Neural progenitor cell (in vitro differentiated cells): Measurements from ENCODE around the gene NR2C2AP. TPM values are rescaled to one million over a fixed set of nuclear protein-coding genes. Genes with fewer than 3 reads are reported as not detected.

Experiments used
- DNase-seq: peaks from one replicate; pipeline ENCODE4 v3.0.0-alpha.2; 2016; ENCODE audit warnings: low spot score
- H2AFZ ChIP-seq: fragments of 200-600 bp; sonication (generic); replicated peaks from 2 replicates; pipeline ENCODE4 v1.6.1; 2016; ENCODE audit warnings: antibody characterized with exemption
- H3F3A ChIP-seq: fragments of 200-600 bp; sonication (generic); 2 replicates; pipeline ENCODE4 v1.6.1; 2016; ENCODE audit warnings: antibody characterized with exemption, low read depth
- H3K27ac ChIP-seq: fragments of 200-600 bp; sonication (generic); 2 replicates; pipeline ENCODE4 v1.5.1; 2016; ENCODE audit warnings: mild to moderate bottlenecking
- H3K27me3 ChIP-seq: fragments of 200-600 bp; sonication (generic); 2 replicates; pipeline ENCODE4 v1.6.1; 2016; ENCODE audit warnings: mild to moderate bottlenecking, moderate library complexity
- H3K36me3 ChIP-seq: fragments of 200-600 bp; sonication (generic); 2 replicates; pipeline ENCODE4 v1.5.1; 2016
- H3K4me1 ChIP-seq: fragments of 200-600 bp; sonication (generic); 2 replicates; pipeline ENCODE4 v1.6.1; 2016; ENCODE audit warnings: mixed run types
- H3K4me2 ChIP-seq: fragments of 200-600 bp; sonication (generic); 2 replicates; pipeline ENCODE4 v1.6.1; 2016
- H3K4me3 ChIP-seq: fragments of 200-600 bp; sonication (generic); 2 replicates; pipeline ENCODE4 v1.5.1; 2016
- H3K79me2 ChIP-seq: fragments of 200-600 bp; sonication (generic); 2 replicates; pipeline ENCODE4 v1.6.1; 2016; ENCODE audit warnings: low read depth
- H3K9ac ChIP-seq: fragments of 200-600 bp; sonication (generic); 2 replicates; pipeline ENCODE4 v1.6.1; 2016
- H3K9me3 ChIP-seq: fragments of 200-600 bp; sonication (generic); 2 replicates; pipeline ENCODE4 v1.5.1; 2016; ENCODE audit warnings: low read depth
- H4K20me1 ChIP-seq: fragments of 200-600 bp; sonication (generic); 2 replicates; pipeline ENCODE4 v1.6.1; 2016; ENCODE audit warnings: low read depth
- H3K27ac Mint-ChIP-seq: 3 replicates; pipeline ENCODE4 v1.8.0; 2021; ENCODE audit warnings: mixed read lengths
- H3K27me3 Mint-ChIP-seq: 2 replicates; pipeline ENCODE4 v1.8.0; 2022; ENCODE audit warnings: low read depth, mild to moderate bottlenecking, inconsistent platforms, moderate library complexity, mixed read lengths; ENCODE audit not compliant: insufficient read depth
- H3K36me3 Mint-ChIP-seq: 3 replicates; pipeline ENCODE4 v1.8.0; 2021; ENCODE audit warnings: mixed read lengths
- H3K4me1 Mint-ChIP-seq: 3 replicates; pipeline ENCODE4 v1.8.0; 2021; ENCODE audit warnings: mixed read lengths
- H3K4me3 Mint-ChIP-seq: 3 replicates; pipeline ENCODE4 v1.8.0; 2021; ENCODE audit warnings: mild to moderate bottlenecking, moderate library complexity, mixed read lengths
- H3K9me3 Mint-ChIP-seq: 3 replicates; pipeline ENCODE4 v1.8.0; 2020; ENCODE audit warnings: mixed read lengths
- EZH2 ChIP-seq: fragments of 200-600 bp; sonication (generic); IDR thresholded peaks from 2 replicates; pipeline ENCODE4 v1.6.1; 2017; ENCODE audit warnings: antibody characterized with exemption, mild to moderate bottlenecking, moderate library complexity
- EZH2phosphoT487 ChIP-seq: fragments of 200-600 bp; sonication (generic); IDR thresholded peaks from 2 replicates; pipeline ENCODE4 v1.6.1; 2017; ENCODE audit warnings: antibody characterized with exemption
- total RNA-seq: library from RNA; depleted of rRNA; stranded (reverse); fragments of >200 nt; gene quantifications from 2 replicates; pipeline ENCODE4 v1.2.3, GENCODE V29; 2015; ENCODE audit warnings: low replicate concordance
- TF ChIP-seq, protein P1 (sequence below): fragments of 200-600 bp; sonication (generic); IDR thresholded peaks from 2 replicates; pipeline ENCODE4 v1.5.1; 2017; ENCODE audit warnings: antibody characterized with exemption, mild to moderate bottlenecking

The NR2C2AP gene
- total RNA-seq, 1 donor from 2014 or later: 7.6 TPM

DNA sequence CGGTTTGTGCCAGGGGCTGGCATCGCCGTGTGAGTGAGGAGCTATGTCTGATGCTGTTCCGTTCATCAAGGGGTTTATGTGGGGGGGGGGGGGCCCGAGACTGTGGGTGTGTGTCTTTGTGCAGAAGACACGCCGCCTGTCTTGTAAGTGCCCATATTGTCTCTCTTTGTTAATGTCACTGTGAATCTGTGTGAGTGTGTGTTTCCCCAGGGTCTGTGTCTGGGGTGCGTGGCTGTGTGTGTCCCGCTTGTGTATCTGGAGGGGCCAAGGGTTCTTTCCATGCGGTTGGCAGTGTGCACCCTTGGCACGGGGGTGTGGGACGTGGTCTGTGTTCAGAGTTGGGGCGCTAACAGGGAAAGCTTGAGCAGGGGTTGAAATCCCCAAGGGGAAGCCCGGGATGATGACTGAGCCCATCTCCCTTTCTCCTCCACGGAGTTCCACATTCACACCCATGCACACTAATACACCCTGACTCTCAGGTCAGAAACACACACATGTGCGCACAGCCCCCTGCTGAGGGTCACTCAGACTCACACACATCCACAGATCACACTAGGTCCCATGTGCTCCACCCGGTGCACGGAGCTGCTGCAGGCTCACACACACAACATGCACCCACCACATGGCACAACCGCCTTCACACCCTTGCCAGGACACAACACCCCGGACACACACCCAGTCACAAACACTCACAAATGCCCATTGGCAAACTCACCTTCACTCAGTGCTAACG, 10.4 kb upstream of the NR2C2AP start:
- H3K4me3 Mint-ChIP-seq: peak overlapping the region; percentile 61
- Histone ChIP-seq H3K27me3 (peaks cover 63% of the 10 kb centered on the region), H3K4me2 (peak overlapping the region; percentile 79)

DNA sequence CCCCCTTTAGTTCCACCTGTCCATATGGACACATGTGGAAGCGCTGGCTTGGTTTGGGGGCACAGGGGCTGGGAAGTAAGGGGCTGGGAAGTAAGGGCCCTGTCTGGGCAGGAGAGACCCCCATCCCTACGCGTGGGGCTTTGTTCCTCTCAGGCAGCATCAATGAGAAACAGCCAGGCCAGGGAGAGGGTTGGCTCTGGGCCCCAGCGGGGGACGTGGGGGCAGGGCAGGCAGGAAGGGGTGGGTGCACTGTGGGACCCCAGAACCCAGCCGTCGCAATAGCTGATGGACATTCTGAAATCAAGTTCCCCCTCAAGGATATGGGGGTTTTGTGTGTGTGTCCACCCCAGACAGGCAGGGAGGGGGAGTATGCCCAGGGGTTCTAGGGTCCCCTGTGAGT, 9.7 kb upstream of the NR2C2AP start:
- Histone ChIP-seq H3K4me3 (peak overlapping the region; percentile 62), H3K36me3 (no peaks in the 10 kb centered on the region), H3K9ac (no peak overlapping the region), H3F3A (peaks cover 6% of the 10 kb centered on the region), H3K9me3 (no peaks in the 10 kb centered on the region), H4K20me1 (peaks cover 31% of the 10 kb centered on the region), H3K27ac (no peak overlapping the region), H3K79me2 (no peaks in the 10 kb centered on the region), H2AFZ (no peak overlapping the region), H3K27me3 (peaks cover 70% of the 10 kb centered on the region), H3K4me1 (no peaks in the 10 kb centered on the region), H3K4me2 (peak overlapping the region; percentile 79)
- peaks cover 39% of the 10 kb centered on the region for H3K27me3 Mint-ChIP-seq
- no peak for TF ChIP-seq EZH2phosphoT487
- peaks cover 18% of the 10 kb centered on the region for H3K4me1 Mint-ChIP-seq
- no peak for DNase-seq
- H3K4me3 Mint-ChIP-seq: peak overlapping the region; percentile 61
- no peaks in the 10 kb centered on the region for H3K36me3 Mint-ChIP-seq
- H3K27ac Mint-ChIP-seq: no peak overlapping the region
- no peaks in the 10 kb centered on the region for H3K9me3 Mint-ChIP-seq

More for the DNA sequence above, 10.4 kb upstream of the NR2C2AP start:
- TF ChIP-seq, protein P1, sequence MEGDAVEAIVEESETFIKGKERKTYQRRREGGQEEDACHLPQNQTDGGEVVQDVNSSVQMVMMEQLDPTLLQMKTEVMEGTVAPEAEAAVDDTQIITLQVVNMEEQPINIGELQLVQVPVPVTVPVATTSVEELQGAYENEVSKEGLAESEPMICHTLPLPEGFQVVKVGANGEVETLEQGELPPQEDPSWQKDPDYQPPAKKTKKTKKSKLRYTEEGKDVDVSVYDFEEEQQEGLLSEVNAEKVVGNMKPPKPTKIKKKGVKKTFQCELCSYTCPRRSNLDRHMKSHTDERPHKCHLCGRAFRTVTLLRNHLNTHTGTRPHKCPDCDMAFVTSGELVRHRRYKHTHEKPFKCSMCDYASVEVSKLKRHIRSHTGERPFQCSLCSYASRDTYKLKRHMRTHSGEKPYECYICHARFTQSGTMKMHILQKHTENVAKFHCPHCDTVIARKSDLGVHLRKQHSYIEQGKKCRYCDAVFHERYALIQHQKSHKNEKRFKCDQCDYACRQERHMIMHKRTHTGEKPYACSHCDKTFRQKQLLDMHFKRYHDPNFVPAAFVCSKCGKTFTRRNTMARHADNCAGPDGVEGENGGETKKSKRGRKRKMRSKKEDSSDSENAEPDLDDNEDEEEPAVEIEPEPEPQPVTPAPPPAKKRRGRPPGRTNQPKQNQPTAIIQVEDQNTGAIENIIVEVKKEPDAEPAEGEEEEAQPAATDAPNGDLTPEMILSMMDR: no peak
- TF ChIP-seq EZH2phosphoT487 (no peak), EZH2 (no peak)
- Histone ChIP-seq H3K27ac (no peak overlapping the region), H3K4me3 (no peak overlapping the region), H3K36me3 (no peaks in the 10 kb centered on the region), H3K79me2 (no peaks in the 10 kb centered on the region), H3K9ac (no peak overlapping the region), H3F3A (peaks cover 6% of the 10 kb centered on the region), H4K20me1 (peaks cover 31% of the 10 kb centered on the region), H3K4me1 (no peaks in the 10 kb centered on the region), H3K9me3 (no peaks in the 10 kb centered on the region), H2AFZ (no peak overlapping the region)
- Mint-ChIP-seq H3K36me3 (no peaks in the 10 kb centered on the region), H3K27me3 (peaks cover 39% of the 10 kb centered on the region), H3K4me1 (peaks cover 18% of the 10 kb centered on the region), H3K27ac (no peak overlapping the region), H3K9me3 (no peaks in the 10 kb centered on the region)
- DNase-seq: no peak

DNA sequence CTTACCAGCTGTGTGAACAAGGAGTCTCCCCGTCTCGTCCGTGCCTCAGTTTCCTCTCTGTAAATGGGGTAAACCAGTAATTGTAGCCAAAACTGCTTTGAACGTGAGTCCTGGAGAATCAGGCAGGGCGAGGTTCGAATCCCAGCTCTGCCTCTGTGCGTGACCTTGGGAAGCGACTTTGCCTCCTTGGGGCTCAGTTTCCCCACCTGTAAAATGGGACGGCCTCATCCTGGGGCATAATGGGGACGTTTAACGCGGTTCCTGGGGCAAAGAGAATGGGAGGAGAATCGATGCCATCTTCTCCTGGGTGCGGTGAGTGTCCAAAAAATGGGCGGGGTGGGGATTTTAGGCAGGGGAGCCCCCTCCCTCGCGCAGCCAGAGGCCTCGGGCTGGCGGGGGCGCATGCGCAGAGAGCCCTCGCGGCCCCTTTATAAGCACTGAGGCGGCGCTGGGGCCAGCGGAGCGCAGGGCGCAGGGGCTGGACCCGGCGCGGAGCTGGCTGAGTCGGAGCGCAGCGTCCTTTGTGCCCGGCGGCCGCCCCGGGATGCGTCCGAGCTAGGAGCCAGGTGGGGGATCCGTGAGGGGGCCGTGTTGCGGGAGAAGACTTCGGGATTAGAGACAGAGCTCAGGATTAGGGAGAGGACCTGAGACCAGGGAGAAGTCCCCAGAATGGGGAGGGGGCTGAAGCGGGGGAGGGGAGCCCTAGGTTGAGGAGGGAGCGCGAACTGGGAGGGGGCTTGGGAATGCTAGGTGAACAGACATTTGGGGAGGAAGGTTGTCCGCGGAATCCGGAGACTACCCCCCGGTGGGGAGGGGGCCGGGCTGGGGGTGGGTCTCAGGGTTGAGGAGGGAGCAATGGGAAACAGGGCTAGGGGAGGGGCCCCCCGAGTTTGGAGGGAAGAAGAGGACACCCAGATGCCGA, 8.5 kb upstream of the NR2C2AP start, which contains the start of gene NCAN:
Gene NCAN (plus strand): TSS at position 460 of the 922 bp plus-strand sequence. CDS start 4,996 bp downstream, outside the sequence.
- Histone ChIP-seq H3F3A (peaks cover 6% of the 10 kb centered on the region), H3K4me2 (peak within 1 kb of the TSS; percentile 79), H3K9ac (no peak within 1 kb of the TSS), H3K9me3 (no peaks in the 10 kb centered on the region), H3K4me1 (no peaks in the 10 kb centered on the region), H3K36me3 (no peaks in the 10 kb centered on the region), H3K79me2 (no peaks in the 10 kb centered on the region), H2AFZ (no peak within 1 kb of the TSS), H3K27ac (no peak within 1 kb of the TSS), H4K20me1 (peaks cover 31% of the 10 kb centered on the region), H3K27me3 (peaks cover 80% of the 10 kb centered on the region), H3K4me3 (peak within 1 kb of the TSS; percentile 62)
- no peak within 1 kb of the TSS for H3K27ac Mint-ChIP-seq
- peak within 1 kb of the TSS; percentile 73 for H3K4me3 Mint-ChIP-seq
- peaks cover 25% of the 10 kb centered on the region for H3K4me1 Mint-ChIP-seq
- peak; percentile 90 for DNase-seq
- no peak for TF ChIP-seq EZH2
- TF ChIP-seq, protein P1: no peak
- TF ChIP-seq EZH2phosphoT487: no peak
- H3K9me3 Mint-ChIP-seq: peaks cover 3% of the 10 kb centered on the region
- peaks cover 2% of the 10 kb centered on the region for H3K36me3 Mint-ChIP-seq
- H3K27me3 Mint-ChIP-seq: peaks cover 47% of the 10 kb centered on the region
